Skeletal muscle tissue (tissue), 4 donors: Measurements from ENCODE around the gene PRKAG3. TPM values are rescaled to one million over a fixed set of nuclear protein-coding genes. Genes with fewer than 3 reads are reported as not detected.

ENCODE experiments used
- H3K27ac ChIP-seq: one replicate; pipeline ENCODE4 v1.7.0; 2013; ENCODE audit warnings: mild to moderate bottlenecking, low read depth, low read length, inconsistent platforms
- H3K27me3 ChIP-seq, 3 donors: one replicate each; pipeline ENCODE4 v1.7.0; 2013; ENCODE audit warnings: low read length in 3 of 3; ENCODE audit not compliant: control insufficient read depth in 3 of 3, insufficient read depth in 3 of 3
- H3K36me3 ChIP-seq, 3 donors: one replicate each; pipeline ENCODE4 v1.7.0; 2013; ENCODE audit warnings: low read length in 3 of 3; ENCODE audit not compliant: control insufficient read depth in 3 of 3, insufficient read depth in 3 of 3
- H3K4me1 ChIP-seq, 3 donors: one replicate each; pipeline ENCODE4 v1.7.0; 2013; ENCODE audit warnings: low read length in 3 of 3, mild to moderate bottlenecking in 3 of 3; ENCODE audit not compliant: control insufficient read depth in 3 of 3, insufficient read depth in 3 of 3
- H3K4me3 ChIP-seq, 3 donors: one replicate each; pipeline ENCODE4 v1.7.0; 2013; ENCODE audit warnings: low read length in 3 of 3
- H3K9ac ChIP-seq, 3 donors: one replicate each; pipeline ENCODE4 v1.7.0; 2013; ENCODE audit warnings: low read length in 3 of 3, mild to moderate bottlenecking in 3 of 3, moderate library complexity in 2 of 3, low read depth in 1 of 3
- H3K9me3 ChIP-seq, 3 donors: one replicate each; pipeline ENCODE4 v1.7.0; 2013; ENCODE audit warnings: low read length in 3 of 3; ENCODE audit not compliant: control insufficient read depth in 3 of 3
- total RNA-seq: library from RNA; depleted of rRNA; stranded (reverse); fragments of >200 nt; gene quantifications from one replicate; pipeline ENCODE4 v1.2.3, GENCODE V29; 2014
- donor health status: Osteomylitis.

PRKAG3 gene
- total RNA-seq, 1 donor from 2014 or later: 9.9 TPM

DNA sequence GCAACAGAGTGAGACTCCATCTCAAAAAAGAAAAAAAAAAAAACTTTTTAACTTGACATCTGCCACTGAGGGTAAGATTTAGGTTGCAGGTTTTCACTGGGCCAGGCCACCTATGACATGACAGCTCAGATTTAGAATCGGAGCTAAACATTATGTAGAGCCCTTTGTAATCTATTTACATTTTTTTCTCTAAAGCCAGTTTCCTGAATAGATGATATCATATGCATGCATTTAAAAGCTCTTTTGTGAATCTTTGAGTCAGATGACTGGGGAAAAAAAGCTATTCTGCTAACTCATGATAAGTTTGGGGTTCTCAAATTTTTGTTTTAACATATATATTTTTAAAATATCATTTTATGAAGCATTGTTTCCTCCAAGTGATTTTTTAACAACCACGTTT lies 21.3 kb downstream of the PRKAG3 start:
- peaks cover 26 to 36% (median 27%) of the 10 kb centered on the region in 3 donors for H3K36me3 ChIP-seq
- no peaks in the 10 kb centered on the region for H3K9me3 ChIP-seq
- H3K4me1 ChIP-seq: peaks cover 14 to 22% (median 21%) of the 10 kb centered on the region in 3 donors
- H3K27me3 ChIP-seq: no peaks in the 10 kb centered on the region
- H3K27ac ChIP-seq: no peak overlapping the region
- H3K4me3 ChIP-seq: no peak overlapping the region
- no peak overlapping the region for H3K9ac ChIP-seq

- Histone ChIP-seq H3K27ac (no peak overlapping the region), H3K4me3 (peak overlapping the region in 1 of 3 donors; percentile 38), H3K4me1 (peaks cover 13 to 25% (median 22%) of the 10 kb centered on the region in 3 donors), H3K27me3 (no peaks in the 10 kb centered on the region), H3K9me3 (no peaks in the 10 kb centered on the region), H3K36me3 (peaks cover 20 to 29% (median 22%) of the 10 kb centered on the region in 3 donors), H3K9ac (peak overlapping the region in 1 of 3 donors; percentile 52)
Observed at GRCh38 chr2:218809515-218809914, 22.1 kb downstream of the PRKAG3 start.

DNA sequence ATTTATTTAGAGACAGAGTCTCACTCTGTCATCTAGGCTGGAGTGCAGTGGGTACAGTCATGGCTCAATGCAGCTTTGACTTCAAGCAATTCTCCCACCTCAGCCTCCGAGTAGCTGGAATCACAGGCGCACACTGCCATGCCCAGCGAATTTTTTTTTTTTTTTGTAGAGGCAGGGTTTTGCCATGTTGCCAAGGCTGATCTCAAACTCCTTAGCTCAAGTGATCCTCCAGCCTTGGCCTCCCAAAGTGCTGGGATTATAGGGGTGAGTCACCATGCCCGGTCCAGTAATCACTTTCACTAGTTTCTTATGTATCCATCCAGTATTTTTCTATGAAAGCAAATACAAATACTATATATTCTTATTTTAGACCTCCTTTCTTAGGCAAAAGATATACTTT lies 24.0 kb downstream of the PRKAG3 start:
- Histone ChIP-seq H3K4me3 (no peak overlapping the region), H3K27ac (peak overlapping the region; percentile 91), H3K4me1 (peaks cover 13 to 25% (median 22%) of the 10 kb centered on the region in 3 donors), H3K36me3 (peaks cover 7 to 10% (median 7%) of the 10 kb centered on the region in 3 donors), H3K9ac (no peak overlapping the region), H3K27me3 (no peaks in the 10 kb centered on the region), H3K9me3 (no peaks in the 10 kb centered on the region)

DNA sequence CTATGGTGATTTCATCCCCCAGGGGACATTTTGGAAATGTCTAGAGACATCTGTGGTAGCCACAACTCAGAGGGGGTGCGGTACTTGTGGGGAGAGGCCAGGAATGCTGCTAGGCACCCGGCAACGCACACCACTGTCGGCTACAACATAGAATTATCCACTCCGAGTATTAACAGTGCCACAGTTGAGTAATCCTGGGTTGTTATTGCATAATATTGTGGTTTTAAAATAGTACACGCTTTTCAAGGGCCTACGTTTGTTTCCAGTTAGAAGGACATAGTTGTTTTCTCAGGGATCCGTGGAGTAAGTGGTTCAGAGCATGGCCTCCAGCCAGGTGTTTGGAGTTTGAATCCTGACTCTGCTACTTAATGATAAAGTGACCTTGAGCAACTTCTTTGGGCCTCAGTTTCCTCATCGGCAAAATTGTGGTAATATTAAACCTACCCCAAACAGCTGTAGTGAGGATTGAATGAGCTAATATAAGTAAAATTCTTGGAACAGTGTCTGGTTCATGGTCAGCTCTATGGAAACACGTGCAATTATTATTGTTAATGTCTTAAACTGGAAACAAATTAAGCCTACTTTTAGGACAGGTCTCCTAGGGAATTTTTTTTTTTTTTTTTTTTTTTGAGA lies 25.1 kb downstream of the PRKAG3 start:
- peak overlapping the region; percentile 1 to 30 (median 30) for H3K4me3 ChIP-seq
- H3K9me3 ChIP-seq: no peaks in the 10 kb centered on the region
- peak overlapping the region; percentile 91 for H3K27ac ChIP-seq
- H3K27me3 ChIP-seq: no peaks in the 10 kb centered on the region
- H3K9ac ChIP-seq: peak overlapping the region; percentile 47 to 58 (median 54)
- H3K36me3 ChIP-seq: no peaks in the 10 kb centered on the region
- H3K4me1 ChIP-seq: peaks cover 13 to 25% (median 25%) of the 10 kb centered on the region in 3 donors

- H3K9ac ChIP-seq: peak overlapping the region; percentile 47 to 63 (median 54)
- peaks cover 13 to 25% (median 25%) of the 10 kb centered on the region in 3 donors for H3K4me1 ChIP-seq
- no peaks in the 10 kb centered on the region for H3K9me3 ChIP-seq
- peak overlapping the region in 1 of 3 donors; percentile 32 for H3K4me3 ChIP-seq
- peak overlapping the region; percentile 91 for H3K27ac ChIP-seq
- H3K27me3 ChIP-seq: no peaks in the 10 kb centered on the region
- no peaks in the 10 kb centered on the region for H3K36me3 ChIP-seq
Observed at GRCh38 chr2:218805627-218806026, 26.0 kb downstream of the PRKAG3 start.

DNA sequence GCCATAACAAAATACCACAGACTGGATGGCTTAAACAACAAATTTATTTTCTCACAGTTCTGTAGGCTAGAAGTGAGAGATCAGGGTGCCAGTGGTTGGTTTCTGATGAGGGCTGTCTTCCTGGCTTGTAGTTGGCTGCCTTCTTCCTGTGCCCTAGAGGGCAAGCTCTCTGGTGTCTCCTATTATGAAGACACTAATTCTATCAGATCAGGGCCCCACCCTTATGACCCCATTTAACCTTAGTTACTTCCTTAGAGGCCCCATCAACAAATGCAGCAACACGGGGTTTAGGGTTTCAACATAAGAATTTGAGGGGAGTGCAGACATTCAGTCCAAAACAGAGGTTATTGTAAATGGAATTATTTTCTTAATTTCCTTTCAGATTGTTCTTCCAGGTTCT lies 26.8 kb downstream of the PRKAG3 start:
- Histone ChIP-seq H3K4me1 (peaks cover 13 to 25% (median 25%) of the 10 kb centered on the region in 3 donors), H3K9me3 (no peaks in the 10 kb centered on the region), H3K27ac (peak overlapping the region; percentile 91), H3K27me3 (no peaks in the 10 kb centered on the region), H3K4me3 (no peak overlapping the region), H3K9ac (no peak overlapping the region), H3K36me3 (no peaks in the 10 kb centered on the region)

GRCh38 chr2:218802386-218802994 lies 29.1 kb downstream of the PRKAG3 start:
- Histone ChIP-seq H3K36me3 (no peaks in the 10 kb centered on the region), H3K4me3 (no peak overlapping the region), H3K27me3 (no peaks in the 10 kb centered on the region), H3K9me3 (no peaks in the 10 kb centered on the region), H3K9ac (no peak overlapping the region), H3K27ac (no peak overlapping the region), H3K4me1 (peaks cover 7 to 17% (median 10%) of the 10 kb centered on the region in 3 donors)

DNA sequence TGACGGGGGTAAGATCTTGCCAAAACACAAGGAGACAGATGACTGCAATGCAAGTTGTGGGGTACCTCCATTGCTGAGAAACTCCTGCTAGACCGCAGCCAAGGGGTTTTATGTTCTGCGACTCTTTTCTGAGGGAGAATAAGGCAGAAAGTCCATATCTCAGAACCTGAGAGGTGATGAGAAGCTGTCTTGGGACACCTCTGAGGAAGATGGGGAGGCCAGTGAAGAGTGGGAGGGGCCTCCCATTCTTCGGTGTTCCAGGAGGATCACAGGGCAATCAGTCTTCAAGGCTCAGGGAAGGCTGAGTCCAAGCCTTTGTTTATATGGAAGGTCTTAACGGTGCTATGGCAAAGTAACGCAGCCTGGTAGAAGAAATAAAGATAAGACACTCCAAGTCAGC lies 31.6 kb downstream of the PRKAG3 start:
- Histone ChIP-seq H3K36me3 (no peaks in the 10 kb centered on the region), H3K9ac (no peak overlapping the region), H3K4me1 (peaks cover 0 to 3% (median 0%) of the 10 kb centered on the region in 3 donors), H3K27ac (no peak overlapping the region), H3K9me3 (no peaks in the 10 kb centered on the region), H3K27me3 (no peaks in the 10 kb centered on the region), H3K4me3 (no peak overlapping the region)

- Histone ChIP-seq H3K27me3 (no peaks in the 10 kb centered on the region), H3K4me1 (peaks cover 0 to 3% (median 0%) of the 10 kb centered on the region in 3 donors), H3K4me3 (no peak overlapping the region), H3K9ac (no peak overlapping the region), H3K27ac (no peak overlapping the region), H3K9me3 (no peaks in the 10 kb centered on the region), H3K36me3 (no peaks in the 10 kb centered on the region)
Observed at GRCh38 chr2:218798767-218799504, 32.7 kb downstream of the PRKAG3 start.

DNA sequence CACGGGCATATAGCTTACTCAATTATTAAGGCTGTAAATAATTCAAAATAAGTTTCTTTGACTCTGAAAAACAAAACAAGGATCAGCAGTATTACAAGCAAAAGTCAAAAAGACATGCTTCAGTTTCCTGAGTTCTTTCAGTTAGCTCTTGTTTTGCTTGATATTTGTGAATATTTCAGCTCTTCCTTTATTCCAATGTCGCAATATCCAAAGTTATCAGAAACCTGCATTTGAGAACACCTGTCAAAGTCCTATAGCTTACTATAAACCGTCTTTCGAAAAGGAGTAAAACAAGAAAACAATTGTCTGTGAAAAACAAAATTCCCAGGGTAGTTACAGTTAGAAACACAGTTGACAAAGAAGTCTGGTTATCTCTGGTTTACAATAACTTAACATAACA lies 34.9 kb downstream of the PRKAG3 start:
- Histone ChIP-seq H3K4me3 (no peak overlapping the region), H3K4me1 (no peaks in the 10 kb centered on the region), H3K36me3 (no peaks in the 10 kb centered on the region), H3K9me3 (no peaks in the 10 kb centered on the region), H3K27ac (no peak overlapping the region), H3K9ac (no peak overlapping the region), H3K27me3 (no peaks in the 10 kb centered on the region)
